Liver (tissue), 3 donors: ENCODE data around the gene CDK2AP2.

Experiments used
- TAF1 ChIP-seq: conservative IDR thresholded peaks from 2 replicates; pipeline ENCODE4 v1.6.1; 2016; ENCODE audit warnings: antibody characterized with exemption, mild to moderate bottlenecking
- TF ChIP-seq, protein P1 (sequence below): IDR thresholded peaks from 2 replicates; pipeline ENCODE4 v1.6.1; 2016; ENCODE audit warnings: antibody characterized with exemption
- TF ChIP-seq, protein P2 (sequence below): fragments of 150-350 bp; IDR thresholded peaks from 2 replicates; pipeline ENCODE4 v1.5.1; 2017; ENCODE audit warnings: improper control_type of control experiment, low read depth, low read length; ENCODE audit not compliant: missing input control
- donor health status: healthy.
- donor health status: healthy.

DNA sequence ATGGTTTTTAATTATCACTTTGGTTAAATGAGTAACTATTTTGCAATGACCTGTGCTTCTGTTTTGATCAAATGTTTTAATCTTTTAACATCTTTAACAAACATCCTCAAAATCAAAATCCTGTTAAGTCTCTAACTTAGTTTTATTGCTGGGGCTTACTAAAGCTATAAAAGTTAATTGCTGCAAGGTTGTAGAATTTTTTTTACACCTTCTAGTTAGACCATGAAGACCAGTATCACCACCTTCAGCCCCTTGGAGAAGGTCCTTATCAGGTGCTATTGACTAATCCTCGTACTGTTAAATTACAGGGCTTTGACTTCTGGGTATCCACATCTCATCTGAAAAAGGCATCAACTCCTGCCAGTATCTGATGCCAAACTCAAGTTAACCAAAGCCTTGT is 27.6 kb upstream of the CDK2AP2 start:
- TF ChIP-seq, protein P1, sequence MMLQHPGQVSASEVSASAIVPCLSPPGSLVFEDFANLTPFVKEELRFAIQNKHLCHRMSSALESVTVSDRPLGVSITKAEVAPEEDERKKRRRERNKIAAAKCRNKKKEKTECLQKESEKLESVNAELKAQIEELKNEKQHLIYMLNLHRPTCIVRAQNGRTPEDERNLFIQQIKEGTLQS: no peak
- no peak for TF ChIP-seq TAF1
- TF ChIP-seq, protein P2, sequence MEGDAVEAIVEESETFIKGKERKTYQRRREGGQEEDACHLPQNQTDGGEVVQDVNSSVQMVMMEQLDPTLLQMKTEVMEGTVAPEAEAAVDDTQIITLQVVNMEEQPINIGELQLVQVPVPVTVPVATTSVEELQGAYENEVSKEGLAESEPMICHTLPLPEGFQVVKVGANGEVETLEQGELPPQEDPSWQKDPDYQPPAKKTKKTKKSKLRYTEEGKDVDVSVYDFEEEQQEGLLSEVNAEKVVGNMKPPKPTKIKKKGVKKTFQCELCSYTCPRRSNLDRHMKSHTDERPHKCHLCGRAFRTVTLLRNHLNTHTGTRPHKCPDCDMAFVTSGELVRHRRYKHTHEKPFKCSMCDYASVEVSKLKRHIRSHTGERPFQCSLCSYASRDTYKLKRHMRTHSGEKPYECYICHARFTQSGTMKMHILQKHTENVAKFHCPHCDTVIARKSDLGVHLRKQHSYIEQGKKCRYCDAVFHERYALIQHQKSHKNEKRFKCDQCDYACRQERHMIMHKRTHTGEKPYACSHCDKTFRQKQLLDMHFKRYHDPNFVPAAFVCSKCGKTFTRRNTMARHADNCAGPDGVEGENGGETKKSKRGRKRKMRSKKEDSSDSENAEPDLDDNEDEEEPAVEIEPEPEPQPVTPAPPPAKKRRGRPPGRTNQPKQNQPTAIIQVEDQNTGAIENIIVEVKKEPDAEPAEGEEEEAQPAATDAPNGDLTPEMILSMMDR: no peak
